Smooth muscle cell of the umbilical artery (primary cell): Measurements from ENCODE around the gene RPS15A. TPM values are rescaled to one million over a fixed set of nuclear protein-coding genes. Genes with fewer than 3 reads are reported as not detected.

ENCODE experiments used
- total RNA-seq: library from RNA; depleted of rRNA; stranded (reverse); fragments of >200 nt; gene quantifications from 2 replicates; pipeline ENCODE4 v1.2.3, GENCODE V29; 2014

RPS15A gene
- 951 and 2,615 TPM in 2 replicates for total RNA-seq

GRCh38 chr16:18789850-18790706 lies at the start of gene RPS15A:
RPS15A (minus strand) TSS chr16:18790334; CDS start chr16:18789113, 1,221 bp downstream.

GRCh38 chr16:18801145-18801972 lies 11.2 kb upstream of the RPS15A start, which contains the start of gene ARL6IP1:
ARL6IP1 (minus strand) TSS chr16:18801549; CDS start chr16:18801466, 83 bp downstream.

Other genes starting within 250 kb of the RPS15A start
- 318 and 322 TPM in 2 replicates for gene NOMO2, start 228.2 kb downstream of the RPS15A start, total RNA-seq
- gene ARL6IP1, start 11.2 kb upstream of the RPS15A start, total RNA-seq: 205 and 256 TPM in 2 replicates
- gene SMG1, start 136.1 kb upstream of the RPS15A start, total RNA-seq: 57.6 and 95.1 TPM in 2 replicates
- 0.59 and 0.69 TPM in 2 replicates for gene TMC7, start 193.6 kb upstream of the RPS15A start, total RNA-seq